Measurements from ENCODE around the gene NOC2L. TPM values are rescaled to one million over a fixed set of nuclear protein-coding genes. Genes with fewer than 3 reads are reported as not detected.
A peak's percentile ranks its signal among the peaks of the same experiment; 100 is the strongest.

Gene NOC2L
- total and polyA plus RNA-seq, 9 donors: 39.8 to 49.9 (median 45.5) TPM

DNA sequence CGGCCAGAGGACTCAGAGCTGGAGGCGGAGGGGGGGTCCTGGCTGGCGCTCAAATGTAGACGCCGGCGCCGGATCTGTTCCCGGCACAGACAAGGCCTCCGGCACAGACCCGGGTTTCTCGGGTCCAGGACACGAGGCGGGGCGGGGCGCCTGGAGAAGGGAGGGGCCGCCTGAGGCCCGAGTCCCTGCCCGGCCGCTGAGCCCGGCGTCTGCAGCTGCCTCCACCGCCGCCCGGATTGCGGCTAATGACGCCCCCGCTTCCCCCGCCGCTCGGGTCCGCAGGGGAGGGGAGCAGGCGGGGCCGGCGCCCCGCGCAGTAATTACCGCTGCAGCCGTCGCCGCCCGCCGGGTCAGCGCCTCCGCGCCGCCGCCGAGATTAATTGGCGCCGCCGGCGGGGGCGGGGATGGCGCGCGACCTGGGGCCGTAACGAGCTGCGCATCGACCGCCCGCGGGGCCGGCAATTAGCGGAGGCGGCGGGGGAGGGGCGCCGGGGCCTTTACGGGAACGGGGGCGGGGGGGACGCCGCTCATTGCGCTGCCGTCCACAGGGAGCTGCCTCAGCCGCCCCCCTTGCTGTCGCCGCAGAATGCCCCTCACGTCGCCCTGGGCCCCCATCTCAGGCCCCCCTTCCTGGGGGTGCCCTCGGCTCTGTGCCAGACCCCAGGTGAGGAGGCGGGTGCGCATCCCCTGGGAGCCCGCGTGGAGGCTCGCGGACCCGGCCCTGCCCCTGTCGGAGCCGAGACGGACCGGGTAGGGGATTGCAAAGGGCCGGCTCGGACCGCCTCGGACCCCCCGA lies 17.3 kb downstream of the NOC2L start:
- Histone ChIP-seq H3K9me3 (replicated peaks; ENCODE audit: control insufficient read depth, low read depth, low read length) (no peaks in the 10 kb centered on the region), H3K27ac (ENCODE audit: low read length) (no peak overlapping the region), H3K4me1 (ENCODE audit: control insufficient read depth, insufficient read depth, low read length) (peaks cover 61% of the 10 kb centered on the region), H3K27me3 (ENCODE audit: control insufficient read depth, insufficient read depth, low read length) (peaks cover 66% of the 10 kb centered on the region), H3K4me3 (ENCODE audit: low read length) (peak overlapping the region; percentile 15), H3K36me3 (ENCODE audit: control insufficient read depth, insufficient read depth, low read length) (peaks cover 17% of the 10 kb centered on the region)
- DNase-seq: peak; percentile 92
- under 1% methylated on average over 93 of the region's 98 CpGs for WGBS (ENCODE audit: insufficient coverage)

DNA sequence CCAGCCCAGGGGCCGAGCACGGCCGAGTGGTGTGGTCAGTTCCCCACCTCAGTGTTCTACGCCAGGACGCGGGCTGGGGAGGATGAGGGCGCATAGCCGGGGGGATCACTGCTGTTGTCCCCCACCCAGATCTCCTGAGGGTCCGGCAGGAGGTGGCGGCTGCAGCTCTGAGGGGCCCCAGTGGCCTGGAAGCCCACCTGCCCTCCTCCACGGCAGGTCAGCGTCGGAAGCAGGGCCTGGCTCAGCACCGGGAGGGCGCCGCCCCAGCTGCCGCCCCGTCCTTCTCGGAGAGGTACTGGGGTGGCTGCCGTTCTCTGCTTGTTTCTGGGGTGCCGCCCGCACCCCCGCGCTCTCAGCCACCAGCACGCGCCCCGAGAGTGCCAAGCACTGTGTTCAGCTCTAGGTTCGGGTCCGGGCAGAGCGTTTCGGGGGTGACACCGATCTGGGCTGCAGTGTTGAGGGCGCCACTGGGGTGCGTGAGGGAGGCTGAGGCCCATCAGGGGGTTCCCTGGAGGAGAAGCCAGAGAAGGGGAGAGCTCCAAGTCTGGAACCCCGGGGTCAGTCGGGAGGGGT lies 18.0 kb downstream of the NOC2L start:
- Histone ChIP-seq H3K27me3 (ENCODE audit: control insufficient read depth, insufficient read depth, low read length) (peaks cover 73% of the 10 kb centered on the region), H3K4me3 (ENCODE audit: low read length) (peak overlapping the region; percentile 17), H3K9me3 (replicated peaks; ENCODE audit: control insufficient read depth, low read depth, low read length) (no peaks in the 10 kb centered on the region), H3K36me3 (ENCODE audit: control insufficient read depth, insufficient read depth, low read length) (peaks cover 14% of the 10 kb centered on the region), H3K27ac (ENCODE audit: low read length) (no peak overlapping the region), H3K4me1 (ENCODE audit: control insufficient read depth, insufficient read depth, low read length) (peaks cover 64% of the 10 kb centered on the region)
- 4% methylated on average over 36 of the region's 36 CpGs for WGBS (ENCODE audit: insufficient coverage)
- DNase-seq: no peak

GRCh38 chr1:940107-941014 lies 18.7 kb downstream of the NOC2L start:
- H3K36me3 ChIP-seq (ENCODE audit: control insufficient read depth, insufficient read depth, low read length): peaks cover 6% of the 10 kb centered on the region
- H3K27ac ChIP-seq (ENCODE audit: low read length): no peak overlapping the region
- H3K27me3 ChIP-seq (ENCODE audit: control insufficient read depth, insufficient read depth, low read length): peaks cover 81% of the 10 kb centered on the region
- 1% methylated on average over 65 of the region's 86 CpGs for WGBS (ENCODE audit: insufficient coverage)
- H3K4me1 ChIP-seq (ENCODE audit: control insufficient read depth, insufficient read depth, low read length): peaks cover 70% of the 10 kb centered on the region
- DNase-seq: peak; percentile 81
- H3K9me3 ChIP-seq (replicated peaks; ENCODE audit: control insufficient read depth, low read depth, low read length): no peaks in the 10 kb centered on the region
- peak overlapping the region; percentile 27 for H3K4me3 ChIP-seq (ENCODE audit: low read length)

DNA sequence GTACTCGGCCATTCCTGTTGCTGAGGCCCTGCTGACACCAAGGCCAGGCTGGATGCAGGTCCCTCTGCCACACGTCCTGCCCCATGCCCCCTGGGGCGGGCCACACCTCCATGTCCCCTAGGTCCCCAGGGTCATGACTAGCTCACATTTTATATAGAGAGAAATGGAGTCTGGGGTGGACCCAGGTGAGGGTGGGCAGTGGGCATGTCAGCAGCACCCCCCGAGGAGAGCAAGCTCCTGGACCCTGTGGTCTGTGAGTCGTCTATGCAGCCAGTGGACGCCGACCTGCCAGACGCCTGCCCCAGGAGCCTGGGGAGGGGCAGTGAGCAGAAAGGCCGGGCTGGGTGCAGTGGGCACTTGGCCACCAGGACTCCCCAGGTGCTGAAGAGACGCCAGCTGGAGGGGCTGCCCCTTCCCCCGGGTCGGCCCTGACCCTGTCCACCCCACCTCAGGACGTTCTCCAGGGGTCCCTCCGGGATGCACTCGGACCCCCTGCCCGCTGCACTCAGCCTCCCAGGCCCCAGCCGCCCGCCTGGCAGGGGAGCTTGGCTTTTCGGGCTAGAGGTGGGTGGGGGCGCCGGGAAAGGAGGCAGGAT lies 19.4 kb downstream of the NOC2L start:
- no peak for DNase-seq
- H3K27me3 ChIP-seq (ENCODE audit: control insufficient read depth, insufficient read depth, low read length): peaks cover 87% of the 10 kb centered on the region
- peak overlapping the region; percentile 27 for H3K4me3 ChIP-seq (ENCODE audit: low read length)
- no peak overlapping the region for H3K27ac ChIP-seq (ENCODE audit: low read length)
- no peaks in the 10 kb centered on the region for H3K9me3 ChIP-seq (replicated peaks; ENCODE audit: control insufficient read depth, low read depth, low read length)
- peaks cover 2% of the 10 kb centered on the region for H3K36me3 ChIP-seq (ENCODE audit: control insufficient read depth, insufficient read depth, low read length)
- peaks cover 68% of the 10 kb centered on the region for H3K4me1 ChIP-seq (ENCODE audit: control insufficient read depth, insufficient read depth, low read length)
- WGBS (ENCODE audit: insufficient coverage): 28% methylated on average over 7 of the region's 21 CpGs

- Histone ChIP-seq H3K4me3 (ENCODE audit: low read length) (no peak overlapping the region), H3K27ac (ENCODE audit: low read length) (no peak overlapping the region), H3K27me3 (ENCODE audit: control insufficient read depth, insufficient read depth, low read length) (peaks cover 84% of the 10 kb centered on the region), H3K36me3 (ENCODE audit: control insufficient read depth, insufficient read depth, low read length) (no peaks in the 10 kb centered on the region), H3K9me3 (replicated peaks; ENCODE audit: control insufficient read depth, low read depth, low read length) (no peaks in the 10 kb centered on the region), H3K4me1 (ENCODE audit: control insufficient read depth, insufficient read depth, low read length) (peaks cover 60% of the 10 kb centered on the region)
- no peak for DNase-seq
- 64% methylated on average over 25 of the region's 30 CpGs for WGBS (ENCODE audit: insufficient coverage)
These were observed 20.2 kb downstream of the NOC2L start for GRCh38 chr1:938711-939489.

DNA sequence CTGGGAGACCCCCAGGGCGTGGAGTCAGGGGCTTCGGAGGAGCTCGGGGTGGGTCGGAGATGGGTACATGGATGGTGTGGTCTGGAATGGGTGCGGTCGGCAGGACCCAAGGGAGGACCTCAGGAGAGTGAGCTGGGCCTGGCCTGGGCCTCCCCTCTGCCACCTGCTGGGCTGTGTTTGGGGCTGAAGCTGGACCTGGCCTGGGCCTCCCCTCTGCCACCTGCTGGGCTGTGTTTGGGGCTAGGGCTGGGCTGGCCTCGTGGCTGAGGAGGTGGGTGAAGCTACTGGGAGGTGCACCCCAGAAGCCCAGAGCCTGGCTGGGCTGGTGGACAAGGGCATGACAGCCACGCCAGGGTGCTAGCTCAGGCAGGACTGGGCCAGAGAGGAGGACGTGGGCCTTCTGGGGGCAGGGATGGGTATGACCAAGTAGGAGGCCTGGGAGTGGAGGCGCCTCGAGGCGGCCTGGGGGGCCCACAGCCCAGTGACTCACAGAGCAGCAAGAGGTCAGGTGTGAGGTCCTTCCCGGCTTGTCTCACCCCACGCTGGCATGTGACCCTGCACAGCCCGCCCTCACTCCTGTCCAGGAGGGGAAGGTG lies 20.9 kb downstream of the NOC2L start:
- peaks cover 55% of the 10 kb centered on the region for H3K4me1 ChIP-seq (ENCODE audit: control insufficient read depth, insufficient read depth, low read length)
- H3K4me3 ChIP-seq (ENCODE audit: low read length): no peak overlapping the region
- H3K9me3 ChIP-seq (replicated peaks; ENCODE audit: control insufficient read depth, low read depth, low read length): no peaks in the 10 kb centered on the region
- WGBS (ENCODE audit: insufficient coverage): 73% methylated on average over 10 of the region's 15 CpGs
- H3K27ac ChIP-seq (ENCODE audit: low read length): no peak overlapping the region
- no peaks in the 10 kb centered on the region for H3K36me3 ChIP-seq (ENCODE audit: control insufficient read depth, insufficient read depth, low read length)
- no peak for DNase-seq
- H3K27me3 ChIP-seq (ENCODE audit: control insufficient read depth, insufficient read depth, low read length): peaks cover 84% of the 10 kb centered on the region

- Histone ChIP-seq H3K36me3 (ENCODE audit: control insufficient read depth, insufficient read depth, low read length) (no peaks in the 10 kb centered on the region), H3K9me3 (replicated peaks; ENCODE audit: control insufficient read depth, low read depth, low read length) (no peaks in the 10 kb centered on the region), H3K27ac (ENCODE audit: low read length) (no peak overlapping the region), H3K27me3 (ENCODE audit: control insufficient read depth, insufficient read depth, low read length) (peaks cover 84% of the 10 kb centered on the region), H3K4me1 (ENCODE audit: control insufficient read depth, insufficient read depth, low read length) (peaks cover 49% of the 10 kb centered on the region), H3K4me3 (ENCODE audit: low read length) (no peak overlapping the region)
- 55% methylated on average over 9 of the region's 16 CpGs for WGBS (ENCODE audit: insufficient coverage)
- no peak for DNase-seq
These were observed 21.5 kb downstream of the NOC2L start for GRCh38 chr1:937521-937920.

DNA sequence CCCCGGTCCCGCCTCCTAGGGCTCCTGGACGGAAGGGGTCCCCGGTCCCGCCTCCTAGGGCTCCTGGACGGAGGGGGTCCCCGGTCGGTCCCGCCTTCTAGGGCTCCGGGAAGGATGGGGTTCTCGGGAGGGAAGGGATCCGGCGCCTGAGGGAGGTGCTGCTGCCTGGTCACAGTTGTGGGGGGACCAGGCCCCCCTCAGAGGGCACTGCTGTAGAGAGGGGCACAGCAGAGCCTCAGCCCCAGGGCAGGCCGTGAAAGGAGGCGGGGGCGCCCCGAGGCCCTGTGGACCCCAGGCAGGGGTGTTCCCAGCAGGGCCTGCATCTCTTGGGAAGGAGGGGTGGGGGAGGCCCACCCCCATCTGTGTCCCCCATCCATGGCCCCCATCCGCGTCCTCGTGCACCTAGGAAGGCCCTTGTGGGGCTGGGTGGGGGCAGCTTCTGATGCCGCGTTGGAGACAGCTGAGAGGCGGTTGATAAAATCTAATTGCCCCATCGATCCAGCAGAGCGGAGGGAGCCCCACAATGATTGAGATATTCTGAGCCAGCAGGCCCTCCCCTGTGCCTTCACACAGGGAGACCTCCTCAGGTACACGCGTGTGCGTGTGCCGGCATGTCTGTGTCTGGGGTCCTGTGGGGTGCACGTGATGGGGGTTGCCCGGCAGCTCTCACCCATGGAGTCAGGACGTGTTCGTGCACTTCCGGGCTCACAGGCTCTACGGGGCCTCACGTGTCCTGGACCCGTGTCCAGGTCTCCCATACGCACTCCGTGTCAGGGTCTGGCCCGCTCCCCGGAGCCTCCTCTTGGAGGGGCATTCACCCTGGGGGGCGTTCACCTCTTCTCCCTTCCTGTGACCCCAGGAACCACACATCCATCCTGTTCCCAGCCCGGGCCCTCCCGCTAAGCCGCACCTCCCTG lies 22.4 kb downstream of the NOC2L start:
- Histone ChIP-seq H3K9me3 (replicated peaks; ENCODE audit: control insufficient read depth, low read depth, low read length) (no peaks in the 10 kb centered on the region), H3K4me3 (ENCODE audit: low read length) (no peak overlapping the region), H3K27me3 (ENCODE audit: control insufficient read depth, insufficient read depth, low read length) (peaks cover 87% of the 10 kb centered on the region), H3K27ac (ENCODE audit: low read length) (no peak overlapping the region), H3K36me3 (ENCODE audit: control insufficient read depth, insufficient read depth, low read length) (no peaks in the 10 kb centered on the region), H3K4me1 (ENCODE audit: control insufficient read depth, insufficient read depth, low read length) (peaks cover 44% of the 10 kb centered on the region)
- 60% methylated on average over 30 of the region's 45 CpGs for WGBS (ENCODE audit: insufficient coverage)
- DNase-seq: no peak

Measured in muscle of leg (tissue), 11 donors.